GM23338 (cell line): ENCODE measurements around the gene VWA5A. TPM values are rescaled to one million over a fixed set of nuclear protein-coding genes. Genes with fewer than 3 reads are reported as not detected.
A peak's percentile ranks its signal among the peaks of the same experiment; 100 is the strongest.

ENCODE experiments used
- ATAC-seq: fragments of 200-7000 bp; cut with Tn5 transposase; 3 replicates; pipeline ENCODE4 v1.9.1; 2020
- DNase-seq: peaks from one replicate; pipeline ENCODE4 v3.0.0-alpha.2; 2015; ENCODE audit warnings: low spot score
- H2AFZ ChIP-seq: fragments of 200-600 bp; sonication (generic); 2 replicates; pipeline ENCODE4 v1.8.0; 2016; ENCODE audit warnings: antibody characterized with exemption, mild to moderate bottlenecking, moderate library complexity
- H3F3A ChIP-seq: fragments of 200-600 bp; sonication (generic); replicated peaks from 2 replicates; pipeline ENCODE4 v1.8.0; 2017; ENCODE audit warnings: antibody characterized with exemption, mixed run types, low read depth
- H3K27ac ChIP-seq: fragments of 200-600 bp; sonication (generic); 2 replicates; pipeline ENCODE4 v1.6.1; 2016; ENCODE audit warnings: low read depth
- H3K27me3 ChIP-seq: fragments of 200-600 bp; sonication (generic); 2 replicates; pipeline ENCODE4 v1.8.0; 2016; ENCODE audit warnings: mild to moderate bottlenecking, mixed run types, moderate library complexity; ENCODE audit not compliant: insufficient read depth
- H3K36me3 ChIP-seq: fragments of 200-600 bp; sonication (generic); 2 replicates; pipeline ENCODE4 v1.8.0; 2016; ENCODE audit warnings: mild to moderate bottlenecking; ENCODE audit not compliant: insufficient read depth
- H3K4me1 ChIP-seq: fragments of 200-600 bp; sonication (generic); 2 replicates; pipeline ENCODE4 v1.8.0; 2016; ENCODE audit warnings: mild to moderate bottlenecking, moderate library complexity; ENCODE audit not compliant: insufficient read depth
- H3K4me2 ChIP-seq: fragments of 200-600 bp; sonication (generic); 2 replicates; pipeline ENCODE4 v1.7.1; 2017; ENCODE audit warnings: mixed run types
- H3K4me3 ChIP-seq: fragments of 200-600 bp; sonication (generic); 2 replicates; pipeline ENCODE4 v1.6.1; 2016; ENCODE audit warnings: mixed run types
- H3K79me2 ChIP-seq: fragments of 200-600 bp; sonication (generic); replicated peaks from 2 replicates; pipeline ENCODE4 v1.8.0; 2017; ENCODE audit warnings: mild to moderate bottlenecking; ENCODE audit not compliant: insufficient read depth
- H3K9me2 ChIP-seq: fragments of 200-600 bp; sonication (generic); 2 replicates; pipeline ENCODE4 v1.8.0; 2017; ENCODE audit not compliant: insufficient read depth
- H4K20me1 ChIP-seq: fragments of 200-600 bp; sonication (generic); replicated peaks from 2 replicates; pipeline ENCODE4 v1.8.0; 2017; ENCODE audit warnings: mild to moderate bottlenecking; ENCODE audit not compliant: insufficient read depth
- H3K27ac Mint-ChIP-seq: 2 replicates; pipeline ENCODE4 v1.8.0; 2020; ENCODE audit warnings: inconsistent platforms, mild to moderate bottlenecking, moderate library complexity, mixed read lengths
- H3K27me3 Mint-ChIP-seq: 3 replicates; pipeline ENCODE4 v1.8.0; 2022; ENCODE audit warnings: low read depth, mild to moderate bottlenecking, moderate library complexity, mixed read lengths, inconsistent platforms; ENCODE audit not compliant: insufficient read depth, poor library complexity
- H3K36me3 Mint-ChIP-seq: 3 replicates; pipeline ENCODE4 v1.8.0; 2021; ENCODE audit warnings: low read depth, mild to moderate bottlenecking, inconsistent platforms, moderate library complexity, mixed read lengths
- H3K4me1 Mint-ChIP-seq: 3 replicates; pipeline ENCODE4 v1.8.0; 2020; ENCODE audit warnings: mild to moderate bottlenecking, inconsistent platforms, mixed read lengths
- H3K4me3 Mint-ChIP-seq: 3 replicates; pipeline ENCODE4 v1.8.0; 2021; ENCODE audit warnings: moderate library complexity, mild to moderate bottlenecking, inconsistent platforms, mixed read lengths
- H3K9me3 Mint-ChIP-seq: 3 replicates; pipeline ENCODE4 v1.8.0; 2020; ENCODE audit warnings: moderate library complexity, mild to moderate bottlenecking, inconsistent platforms, mixed read lengths
- CREB1 ChIP-seq: fragments of 250-450 bp; sonication (Bioruptor Pico); IDR thresholded peaks from 2 replicates; pipeline ENCODE4 v1.5.0; 2020; ENCODE audit warnings: low read depth, mild to moderate bottlenecking, moderate library complexity
- JUNB ChIP-seq: IDR thresholded peaks from one replicate; pipeline ENCODE4 v1.6.1; 2016; ENCODE audit warnings: antibody characterized with exemption; ENCODE audit not compliant: unreplicated experiment
- POLR2AphosphoS5 ChIP-seq: IDR thresholded peaks from 2 replicates; pipeline ENCODE4 v1.6.1; 2016; ENCODE audit warnings: antibody characterized with exemption, low read depth
- ZNF114 ChIP-seq: fragments of 250-450 bp; sonication (Bioruptor Pico); IDR thresholded peaks from 2 replicates; pipeline ENCODE4 v1.5.0; 2020; ENCODE audit warnings: mild to moderate bottlenecking, moderate library complexity
- polyA plus RNA-seq: library from polyadenylated mRNA; unstranded; fragments of >200 nt; fragmentation: Nextera tagmentation; extraction: Ambion mirVana; gene quantifications from 2 replicates; pipeline ENCODE4 v1.2.1, GENCODE V29; 2016
- total RNA-seq: library from RNA; depleted of rRNA; stranded (reverse); fragments of >200 nt; shearing (Covaris generic); gene quantifications from 2 replicates; pipeline ENCODE4 v1.2.3, GENCODE V29; 2014
- TF ChIP-seq, protein P1 (sequence below), 2 experiments: fragments of 200-600 bp in 1 of 2; sonication (generic) in 1 of 2; conservative IDR thresholded peaks; 2 replicates each; pipeline versions ENCODE4 v1.5.1 to v1.6.1; 2016 to 2017; ENCODE audit warnings: antibody characterized with exemption in 2 of 2, low read depth in 2 of 2, mild to moderate bottlenecking in 2 of 2, moderate library complexity in 1 of 2

Gene VWA5A
- total and polyA plus RNA-seq, 2 experiments from 2014 or later, result 10.0 to 13.5 TPM

- Histone ChIP-seq H3F3A (no peaks in the 10 kb centered on the region), H3K4me1 (no peaks in the 10 kb centered on the region), H2AFZ (no peak overlapping the region), H3K27me3 (peaks cover 11% of the 10 kb centered on the region; the same call in 1 of the 2 replicates), H3K9me2 (no peaks in the 10 kb centered on the region), H3K4me2 (no peak overlapping the region), H3K4me3 (no peak overlapping the region), H3K79me2 (no peaks in the 10 kb centered on the region), H4K20me1 (no peaks in the 10 kb centered on the region), H3K36me3 (no peaks in the 10 kb centered on the region), H3K27ac (no peak overlapping the region)
- Mint-ChIP-seq H3K4me3 (no peak overlapping the region), H3K4me1 (no peaks in the 10 kb centered on the region; the same call in 2 of the 3 replicates), H3K36me3 (no peaks in the 10 kb centered on the region), H3K27ac (no peak overlapping the region), H3K9me3 (no peaks in the 10 kb centered on the region; the same call in 2 of the 3 replicates), H3K27me3 (no peaks in the 10 kb centered on the region)
- no peak for DNase-seq
- no peak for ATAC-seq
- TF ChIP-seq, protein P1, sequence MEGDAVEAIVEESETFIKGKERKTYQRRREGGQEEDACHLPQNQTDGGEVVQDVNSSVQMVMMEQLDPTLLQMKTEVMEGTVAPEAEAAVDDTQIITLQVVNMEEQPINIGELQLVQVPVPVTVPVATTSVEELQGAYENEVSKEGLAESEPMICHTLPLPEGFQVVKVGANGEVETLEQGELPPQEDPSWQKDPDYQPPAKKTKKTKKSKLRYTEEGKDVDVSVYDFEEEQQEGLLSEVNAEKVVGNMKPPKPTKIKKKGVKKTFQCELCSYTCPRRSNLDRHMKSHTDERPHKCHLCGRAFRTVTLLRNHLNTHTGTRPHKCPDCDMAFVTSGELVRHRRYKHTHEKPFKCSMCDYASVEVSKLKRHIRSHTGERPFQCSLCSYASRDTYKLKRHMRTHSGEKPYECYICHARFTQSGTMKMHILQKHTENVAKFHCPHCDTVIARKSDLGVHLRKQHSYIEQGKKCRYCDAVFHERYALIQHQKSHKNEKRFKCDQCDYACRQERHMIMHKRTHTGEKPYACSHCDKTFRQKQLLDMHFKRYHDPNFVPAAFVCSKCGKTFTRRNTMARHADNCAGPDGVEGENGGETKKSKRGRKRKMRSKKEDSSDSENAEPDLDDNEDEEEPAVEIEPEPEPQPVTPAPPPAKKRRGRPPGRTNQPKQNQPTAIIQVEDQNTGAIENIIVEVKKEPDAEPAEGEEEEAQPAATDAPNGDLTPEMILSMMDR (conservative IDR thresholded peaks at IDR 0.05; ENCODE audit: low read depth in 2 of 2), result peak in 1 of 2 experiments; percentile 51; a peak in 2 of 4 replicates
- no peak for TF ChIP-seq ZNF114 (CRISPR knock-in tag)
Observed at GRCh38 chr11:124152770-124153407, 37.6 kb downstream of the VWA5A start.

DNA sequence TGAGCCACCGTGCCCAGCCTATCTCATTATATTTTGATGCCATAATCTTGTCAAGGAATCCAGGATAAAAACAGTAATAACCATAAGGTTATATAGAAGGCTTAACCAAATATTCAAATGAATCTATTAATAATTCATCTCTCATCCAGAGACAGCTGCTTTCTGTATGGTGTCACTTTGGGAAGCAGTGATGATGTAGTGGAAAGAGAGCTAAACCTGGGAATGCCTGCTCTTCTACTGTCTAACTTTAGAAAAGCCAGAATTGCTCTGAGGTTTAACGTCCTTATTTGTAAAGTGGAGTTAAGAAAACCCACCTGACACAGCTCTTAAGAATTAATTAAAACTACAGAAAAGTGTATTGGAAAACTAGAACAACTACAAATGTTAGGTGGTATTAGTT is 38.6 kb downstream of the VWA5A start:
- DNase-seq (no peak), ATAC-seq (no peak)
- no peaks in the 10 kb centered on the region for H3K36me3 ChIP-seq
- no peaks in the 10 kb centered on the region for H3K79me2 ChIP-seq
- Mint-ChIP-seq H3K36me3 (no peaks in the 10 kb centered on the region), H3K27me3 (no peaks in the 10 kb centered on the region), H3K4me3 (no peak overlapping the region), H3K27ac (no peak overlapping the region), H3K9me3 (no peaks in the 10 kb centered on the region; the same call in 2 of the 3 replicates), H3K4me1 (no peaks in the 10 kb centered on the region; the same call in 2 of the 3 replicates)
- peaks cover 11% of the 10 kb centered on the region; the same call in 1 of the 2 replicates for H3K27me3 ChIP-seq
- no peaks in the 10 kb centered on the region for H3K4me1 ChIP-seq
- no peaks in the 10 kb centered on the region for H3F3A ChIP-seq
- no peaks in the 10 kb centered on the region for H3K9me2 ChIP-seq
- H2AFZ ChIP-seq, result no peak overlapping the region
- H3K4me3 ChIP-seq, result no peak overlapping the region
- H4K20me1 ChIP-seq, result no peaks in the 10 kb centered on the region
- TF ChIP-seq, protein P1 (conservative IDR thresholded peaks at IDR 0.05; ENCODE audit: low read depth in 2 of 2), result no peak
- no peak for TF ChIP-seq POLR2AphosphoS5
- no peak for TF ChIP-seq JUNB
- TF ChIP-seq CREB1 (CRISPR knock-in tag), result no peak
- H3K27ac ChIP-seq, result no peak overlapping the region
- H3K4me2 ChIP-seq, result no peak overlapping the region

DNA sequence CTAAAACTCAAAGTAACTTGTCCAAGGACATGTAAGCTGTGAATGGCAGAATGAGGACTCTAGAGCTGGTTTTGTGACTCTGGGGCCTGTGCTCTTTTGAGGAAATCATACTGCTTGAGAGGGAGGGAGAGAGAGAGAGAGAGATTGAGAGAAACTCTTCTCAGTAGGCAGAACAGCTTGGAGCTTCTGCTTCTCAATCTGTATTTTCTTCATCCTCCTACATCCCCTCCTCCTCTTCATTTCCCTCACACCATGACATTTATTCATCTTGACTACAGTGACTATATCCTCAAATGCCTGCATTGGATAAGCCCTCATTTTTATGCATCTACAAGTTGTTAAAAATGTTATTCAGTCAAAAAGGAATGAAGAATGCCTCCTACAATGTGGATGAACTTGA is 44.2 kb downstream of the VWA5A start:
- Mint-ChIP-seq H3K4me1 (peaks cover 9% of the 10 kb centered on the region), H3K27ac (no peak overlapping the region), H3K9me3 (no peaks in the 10 kb centered on the region), H3K27me3 (no peaks in the 10 kb centered on the region), H3K36me3 (no peaks in the 10 kb centered on the region), H3K4me3 (no peak overlapping the region)
- Histone ChIP-seq H3K4me1 (no peaks in the 10 kb centered on the region), H4K20me1 (no peaks in the 10 kb centered on the region), H3K27ac (no peak overlapping the region), H3K4me3 (no peak overlapping the region), H3F3A (no peaks in the 10 kb centered on the region), H3K36me3 (no peaks in the 10 kb centered on the region), H3K9me2 (no peaks in the 10 kb centered on the region), H3K27me3 (peaks cover 55% of the 10 kb centered on the region), H3K4me2 (no peak overlapping the region), H3K79me2 (no peaks in the 10 kb centered on the region), H2AFZ (no peak overlapping the region)
- no peak for TF ChIP-seq JUNB
- DNase-seq, result no peak
- no peak for ATAC-seq
